ENCODE results near the gene SLC25A47. TPM values are rescaled to one million over a fixed set of nuclear protein-coding genes. Genes with fewer than 3 reads are reported as not detected.

Gene SLC25A47
- total RNA-seq, 1 experiment from 2014 or later, result not detected

DNA sequence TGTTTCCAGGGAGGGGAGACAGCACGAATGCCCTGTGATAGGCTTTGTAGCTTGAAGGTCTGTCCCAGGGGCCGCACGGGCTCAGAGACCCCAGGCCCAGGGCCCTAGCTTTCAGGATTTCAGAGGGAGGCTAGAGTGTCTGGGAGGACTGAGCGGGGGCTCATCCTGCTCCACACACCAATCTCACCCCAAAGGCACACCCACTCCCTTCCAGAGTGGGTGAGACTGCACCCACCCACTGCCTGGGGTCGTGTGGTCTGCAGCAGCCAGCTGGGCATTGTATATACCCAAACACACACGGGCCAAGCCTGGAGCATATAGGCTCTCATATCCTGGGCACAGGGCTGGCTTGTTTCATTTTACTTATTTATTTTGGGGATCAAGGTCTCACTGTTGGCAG lies 5.8 kb upstream of the SLC25A47 start:
- intact Hi-C loops (cut with micrococcal nuclease; ENCODE audit: unreplicated experiment), result loop anchor here (10.0 kb wide), 1 partner anchor 57 kb away; the partner anchor contains the start of gene WDR25
- Histone ChIP-seq H3K9me3 (ENCODE audit: control insufficient read depth, insufficient read depth, low read depth, low read length) (no peaks in the 10 kb centered on the region), H3K36me3 (ENCODE audit: control insufficient read depth, insufficient read depth, low read length) (no peaks in the 10 kb centered on the region), H3K27ac (ENCODE audit: low read length) (no peak overlapping the region), H3K4me3 (ENCODE audit: low read depth in 2 of 2, low read length in 2 of 2) (no peak overlapping the region), H3K27me3 (ENCODE audit: control insufficient read depth, insufficient read depth, low read length) (no peaks in the 10 kb centered on the region), H3K4me1 (ENCODE audit: control insufficient read depth, insufficient read depth, low read length) (no peaks in the 10 kb centered on the region)
- CTCF ChIA-PET, result no interaction called here
- TF ChIP-seq, protein P1, sequence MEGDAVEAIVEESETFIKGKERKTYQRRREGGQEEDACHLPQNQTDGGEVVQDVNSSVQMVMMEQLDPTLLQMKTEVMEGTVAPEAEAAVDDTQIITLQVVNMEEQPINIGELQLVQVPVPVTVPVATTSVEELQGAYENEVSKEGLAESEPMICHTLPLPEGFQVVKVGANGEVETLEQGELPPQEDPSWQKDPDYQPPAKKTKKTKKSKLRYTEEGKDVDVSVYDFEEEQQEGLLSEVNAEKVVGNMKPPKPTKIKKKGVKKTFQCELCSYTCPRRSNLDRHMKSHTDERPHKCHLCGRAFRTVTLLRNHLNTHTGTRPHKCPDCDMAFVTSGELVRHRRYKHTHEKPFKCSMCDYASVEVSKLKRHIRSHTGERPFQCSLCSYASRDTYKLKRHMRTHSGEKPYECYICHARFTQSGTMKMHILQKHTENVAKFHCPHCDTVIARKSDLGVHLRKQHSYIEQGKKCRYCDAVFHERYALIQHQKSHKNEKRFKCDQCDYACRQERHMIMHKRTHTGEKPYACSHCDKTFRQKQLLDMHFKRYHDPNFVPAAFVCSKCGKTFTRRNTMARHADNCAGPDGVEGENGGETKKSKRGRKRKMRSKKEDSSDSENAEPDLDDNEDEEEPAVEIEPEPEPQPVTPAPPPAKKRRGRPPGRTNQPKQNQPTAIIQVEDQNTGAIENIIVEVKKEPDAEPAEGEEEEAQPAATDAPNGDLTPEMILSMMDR (IDR thresholded peaks at IDR 0.05), result no peak
- TF ChIP-seq SIN3A (IDR thresholded peaks at IDR 0.05; ENCODE audit: borderline replicate concordance, insufficient read depth, low read depth, low read length) (no peak), TCF7L2 (IDR thresholded peaks at IDR 0.05; ENCODE audit: low read depth, low read length) (no peak), REST (IDR thresholded peaks at IDR 0.05; ENCODE audit: insufficient read depth in 1 of 2, low read depth in 2 of 2, low read length in 1 of 2) (no peak)
- no peak for DNase-seq (ENCODE audit: low read depth, low spot score)
- in situ Hi-C loops (cut with HindIII; ENCODE audit: low pct_unique_long_range_greater_than_20kb, low sequenced_read_pairs), result no loop called here
- ATAC-seq, result no peak
- POLR2A ChIA-PET, result no interaction called here
- BruUV-seq (replicated peaks), result no TSS peak

- no peak for DNase-seq (ENCODE audit: low read depth, low spot score)
- no TSS peak for BruUV-seq (replicated peaks)
Observed at GRCh38 chr14:100317912-100318808, 5.0 kb upstream of the SLC25A47 start.

More at GRCh38 chr14:100317912-100318808, 5.0 kb upstream of the SLC25A47 start:
- Histone ChIP-seq H3K36me3 (ENCODE audit: control insufficient read depth, insufficient read depth, low read length) (no peaks in the 10 kb centered on the region), H3K4me1 (ENCODE audit: control insufficient read depth, insufficient read depth, low read length) (no peaks in the 10 kb centered on the region), H3K27ac (ENCODE audit: low read length) (peak overlapping the region; percentile 34; the same call in 1 of the 2 replicates), H3K9me3 (ENCODE audit: control insufficient read depth, insufficient read depth, low read depth, low read length) (no peaks in the 10 kb centered on the region), H3K27me3 (ENCODE audit: control insufficient read depth, insufficient read depth, low read length) (no peaks in the 10 kb centered on the region), H3K4me3 (ENCODE audit: low read depth in 2 of 2, low read length in 2 of 2) (peak overlapping the region; percentile 13 to 14; a peak in 3 of 4 replicates)
- CTCF ChIA-PET, result interaction anchor here (0.7 kb wide), 2 partner anchors 57 to 257 kb away, joined by 3 to 4 read pairs; no protein-coding TSS in a partner anchor
- no peak for TF ChIP-seq TCF7L2 (IDR thresholded peaks at IDR 0.05; ENCODE audit: low read depth, low read length)
- TF ChIP-seq, protein P1 (IDR thresholded peaks at IDR 0.05), result peak; percentile 88
- peak; percentile 95 for ATAC-seq
- intact Hi-C loops (cut with micrococcal nuclease; ENCODE audit: unreplicated experiment), result loop anchor here (10.0 kb wide), 1 partner anchor 57 kb away; the partner anchor contains the start of gene WDR25
- in situ Hi-C loops (cut with HindIII; ENCODE audit: low pct_unique_long_range_greater_than_20kb, low sequenced_read_pairs), result no loop called here
- POLR2A ChIA-PET, result interaction anchor here (0.6 kb wide), 1 partner anchor 235 kb away, joined by 3 read pairs; no protein-coding TSS in a partner anchor
